Stimulated activated naive CD8-positive, alpha-beta T cell treated with anti-CD3 and anti-CD28 coated beads, Interleukin-15, amount 100 ng/mL, for 72 hours (primary cell): ENCODE data around the gene DOCK4.

Source experiments
- ATAC-seq: fragments of 150-1000 bp; cut with Tn5 transposase; 2 replicates; pipeline ENCODE4 v1.10.0; 2021; ENCODE audit warnings: mild to moderate bottlenecking, moderate library complexity
- DNase-seq, 2 donors: peaks; one replicate each; pipeline ENCODE4 v3.0.0; 2021 to 2022
- H3K27ac Mint-ChIP-seq, 2 donors: one replicate each; pipeline ENCODE4 v1.8.0; 2022; ENCODE audit warnings: mild to moderate bottlenecking in 2 of 2, mixed read lengths in 2 of 2, moderate library complexity in 2 of 2
- H3K27me3 Mint-ChIP-seq: one replicate; pipeline ENCODE4 v1.8.0; 2022; ENCODE audit warnings: mixed read lengths
- H3K4me1 Mint-ChIP-seq: one replicate; pipeline ENCODE4 v1.8.0; 2022; ENCODE audit warnings: mild to moderate bottlenecking, mixed read lengths
- H3K4me3 Mint-ChIP-seq, 2 donors: one replicate each; pipeline ENCODE4 v1.8.0; 2022; ENCODE audit warnings: mild to moderate bottlenecking in 2 of 2, mixed read lengths in 2 of 2, moderate library complexity in 1 of 2
- H3K9me3 Mint-ChIP-seq, 2 donors: one replicate each; pipeline ENCODE4 v1.8.0; 2022; ENCODE audit warnings: mixed read lengths in 2 of 2

Gene DOCK4

DNA sequence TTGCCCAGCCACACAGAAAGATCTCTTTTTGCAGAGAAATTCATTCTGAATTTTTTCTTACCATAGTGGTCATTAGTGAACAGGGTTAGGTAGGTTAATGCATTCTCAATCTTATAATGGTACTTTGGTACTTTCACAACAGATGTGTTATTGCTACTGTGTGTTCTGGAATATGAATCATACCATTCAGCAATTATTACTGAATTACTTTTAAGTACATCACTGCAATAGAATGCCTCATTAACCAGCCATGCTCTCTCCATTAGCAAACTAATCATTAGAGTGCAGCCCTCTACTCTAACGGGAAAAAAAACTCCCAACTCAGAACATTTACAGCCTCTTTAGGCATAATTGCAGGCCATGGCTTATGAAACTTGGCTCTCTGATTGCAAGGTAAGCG is 102.1 kb downstream of the DOCK4 start:
- Mint-ChIP-seq H3K4me3 (no peak overlapping the region), H3K4me1 (no peaks in the 10 kb centered on the region), H3K27me3 (peaks cover 15% of the 10 kb centered on the region), H3K9me3 (no peaks in the 10 kb centered on the region), H3K27ac (no peak overlapping the region)
- DNase-seq, result no peak
- no peak for ATAC-seq

GRCh38 chr7:112103246-112103645 is 103.0 kb downstream of the DOCK4 start:
- no peaks in the 10 kb centered on the region for H3K4me1 Mint-ChIP-seq
- peaks cover 15% of the 10 kb centered on the region for H3K27me3 Mint-ChIP-seq
- DNase-seq (no peak), ATAC-seq (no peak)
- H3K27ac Mint-ChIP-seq, result no peak overlapping the region
- no peak overlapping the region for H3K4me3 Mint-ChIP-seq
- H3K9me3 Mint-ChIP-seq, result no peaks in the 10 kb centered on the region

DNA sequence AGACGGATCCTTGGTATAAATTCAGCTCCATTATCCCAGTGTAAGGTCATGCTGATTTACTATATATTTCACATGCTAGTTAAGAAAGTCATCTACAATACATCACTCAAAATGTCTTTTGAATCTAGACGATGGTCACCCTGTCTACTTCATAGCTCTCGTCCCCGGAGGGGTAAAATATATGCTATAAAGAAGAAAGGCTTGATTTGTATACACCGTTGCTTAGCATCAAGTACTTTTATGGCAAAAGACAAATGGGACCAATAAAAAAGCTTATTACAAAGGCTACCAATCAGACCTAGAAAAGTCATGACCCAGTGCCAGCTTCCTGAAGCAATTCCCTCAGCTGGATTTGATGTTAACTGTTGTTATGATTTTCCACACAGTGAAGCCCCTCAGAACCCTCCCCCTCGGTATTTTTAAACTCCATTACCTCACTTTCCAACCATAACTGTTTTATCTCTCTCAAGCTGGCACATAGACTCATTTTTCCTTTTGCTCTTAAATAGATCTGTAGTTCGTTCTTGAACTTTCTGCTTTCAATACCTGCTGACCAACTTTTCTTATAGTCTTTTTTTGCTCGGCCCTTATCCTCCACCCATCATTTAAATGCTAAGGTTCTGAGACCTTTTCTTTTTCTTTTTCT is 104.9 kb downstream of the DOCK4 start:
- peaks cover 15% of the 10 kb centered on the region for H3K27me3 Mint-ChIP-seq
- no peaks in the 10 kb centered on the region for H3K4me1 Mint-ChIP-seq
- no peak overlapping the region for H3K27ac Mint-ChIP-seq
- ATAC-seq (no peak), DNase-seq (no peak)
- no peaks in the 10 kb centered on the region for H3K9me3 Mint-ChIP-seq
- H3K4me3 Mint-ChIP-seq, result no peak overlapping the region

DNA sequence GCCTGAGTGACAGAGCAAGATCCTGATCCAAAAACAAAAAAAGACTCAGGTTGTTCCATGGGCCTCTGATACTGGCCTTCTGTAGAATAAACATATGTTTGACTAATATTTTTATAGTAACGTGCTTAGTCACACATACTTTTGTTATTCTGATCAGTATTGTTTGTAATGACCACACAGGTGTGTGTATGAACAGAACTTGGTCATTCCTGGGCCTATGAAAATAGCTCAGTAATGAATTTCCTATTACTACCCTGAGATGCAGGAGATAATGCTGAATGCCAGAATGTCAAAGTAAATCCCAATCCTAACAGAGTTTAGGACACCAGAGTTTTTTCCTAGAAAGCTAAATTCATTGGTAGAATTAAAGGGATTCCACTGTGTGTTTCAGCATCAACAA is 108.7 kb downstream of the DOCK4 start:
- ATAC-seq, result no peak
- H3K4me1 Mint-ChIP-seq, result no peaks in the 10 kb centered on the region
- no peaks in the 10 kb centered on the region for H3K9me3 Mint-ChIP-seq
- H3K27me3 Mint-ChIP-seq, result peaks cover 2% of the 10 kb centered on the region
- no peak overlapping the region for H3K27ac Mint-ChIP-seq
- no peak overlapping the region for H3K4me3 Mint-ChIP-seq
- no peak for DNase-seq

GRCh38 chr7:112093409-112093808 is 112.8 kb downstream of the DOCK4 start:
- DNase-seq (no peak), ATAC-seq (no peak)
- Mint-ChIP-seq H3K27me3 (peaks cover 20% of the 10 kb centered on the region), H3K9me3 (no peaks in the 10 kb centered on the region), H3K4me3 (no peak overlapping the region), H3K27ac (no peak overlapping the region), H3K4me1 (no peaks in the 10 kb centered on the region)

GRCh38 chr7:112092709-112093395 is 113.3 kb downstream of the DOCK4 start:
- Mint-ChIP-seq H3K27ac (no peak overlapping the region), H3K9me3 (no peaks in the 10 kb centered on the region), H3K4me3 (no peak overlapping the region), H3K27me3 (peaks cover 23% of the 10 kb centered on the region), H3K4me1 (no peaks in the 10 kb centered on the region)
- ATAC-seq (no peak), DNase-seq (no peak)

GRCh38 chr7:112092306-112092705 is 113.9 kb downstream of the DOCK4 start:
- Mint-ChIP-seq H3K4me3 (no peak overlapping the region), H3K27ac (no peak overlapping the region), H3K9me3 (no peaks in the 10 kb centered on the region), H3K27me3 (peaks cover 28% of the 10 kb centered on the region), H3K4me1 (no peaks in the 10 kb centered on the region)
- DNase-seq, result no peak
- ATAC-seq, result no peak

DNA sequence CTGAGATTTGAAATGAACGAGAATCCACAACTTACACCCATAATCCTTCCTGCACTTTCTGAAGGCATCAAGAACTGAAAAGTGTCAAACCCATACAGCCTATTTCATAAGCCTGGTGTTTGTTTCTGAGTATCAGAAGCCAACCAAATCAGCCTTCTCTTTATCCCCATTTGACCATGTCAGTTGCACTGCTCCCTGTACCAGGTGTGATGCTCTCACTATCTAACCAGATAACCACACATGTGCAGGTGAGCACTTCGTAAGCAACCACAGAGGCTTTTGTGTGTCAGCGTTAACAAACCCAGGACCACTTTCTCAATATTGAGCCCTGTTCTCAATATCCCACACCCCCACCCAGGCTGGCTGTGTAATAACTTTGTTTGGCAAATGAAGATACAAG is 114.4 kb downstream of the DOCK4 start:
- Mint-ChIP-seq H3K4me1 (no peaks in the 10 kb centered on the region), H3K9me3 (no peaks in the 10 kb centered on the region), H3K4me3 (no peak overlapping the region), H3K27me3 (peaks cover 31% of the 10 kb centered on the region), H3K27ac (no peak overlapping the region)
- no peak for DNase-seq
- no peak for ATAC-seq

DNA sequence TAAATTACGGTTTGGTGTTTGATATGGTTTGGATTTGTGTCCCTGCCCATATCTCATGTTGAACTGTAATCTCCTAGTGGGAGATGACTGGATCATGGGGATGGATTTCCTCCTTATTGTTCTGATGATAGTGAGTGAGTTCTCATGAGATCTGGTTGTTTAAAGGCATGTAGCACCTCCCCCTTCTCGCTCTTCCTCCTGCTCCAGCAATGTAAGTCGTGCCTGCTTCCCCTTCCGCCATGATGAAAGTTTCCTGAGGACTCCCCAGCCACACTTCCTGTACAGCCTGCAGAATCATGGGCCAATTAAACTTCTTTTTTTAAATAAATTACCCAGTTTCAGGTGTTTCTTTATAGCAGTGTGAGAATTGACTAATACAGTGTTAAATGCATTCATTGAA is 116.6 kb downstream of the DOCK4 start:
- no peak overlapping the region for H3K4me3 Mint-ChIP-seq
- H3K4me1 Mint-ChIP-seq, result no peaks in the 10 kb centered on the region
- no peaks in the 10 kb centered on the region for H3K9me3 Mint-ChIP-seq
- peaks cover 36% of the 10 kb centered on the region for H3K27me3 Mint-ChIP-seq
- no peak overlapping the region for H3K27ac Mint-ChIP-seq
- DNase-seq (no peak), ATAC-seq (no peak)

GRCh38 chr7:112088484-112089016 is 117.6 kb downstream of the DOCK4 start:
- Mint-ChIP-seq H3K27me3 (peaks cover 36% of the 10 kb centered on the region), H3K4me3 (no peak overlapping the region)
- no peak for DNase-seq

DNA sequence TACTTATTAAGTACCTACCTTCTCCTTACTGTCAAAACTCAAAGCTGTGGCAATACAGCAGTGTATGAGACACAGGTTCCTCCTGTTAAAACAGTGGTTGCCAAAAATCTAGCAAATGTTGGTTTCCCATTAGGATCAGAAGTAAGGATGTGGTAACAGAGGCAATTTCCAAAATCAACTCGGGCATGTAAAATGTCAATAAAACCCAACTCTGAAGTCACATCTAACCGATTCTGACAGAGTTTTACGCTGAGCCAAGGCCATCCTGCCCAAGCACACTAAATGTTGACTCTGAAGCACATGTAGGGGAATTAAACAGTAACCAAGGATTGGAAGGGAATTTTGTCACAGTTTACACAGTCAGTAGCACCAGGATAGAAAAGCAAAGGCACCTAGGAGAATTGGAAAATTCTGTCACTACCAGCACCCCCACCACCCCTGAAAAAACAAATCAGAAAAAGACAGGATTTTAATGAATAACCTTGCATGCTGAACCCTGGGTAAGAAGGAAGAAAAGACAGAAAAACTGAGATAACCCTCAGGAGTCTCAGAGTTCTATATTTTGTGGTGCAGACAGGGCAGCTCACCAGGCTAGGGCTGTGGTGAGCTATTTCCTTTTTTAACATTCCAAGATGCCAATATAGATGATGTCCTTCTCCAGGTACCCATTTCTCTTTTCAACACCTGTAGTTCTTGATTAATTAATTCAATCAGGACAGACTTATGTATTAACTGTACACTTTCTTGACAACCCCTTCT is 119.5 kb downstream of the DOCK4 start:
- Mint-ChIP-seq H3K4me3 (no peak overlapping the region), H3K27ac (no peak overlapping the region), H3K27me3 (peaks cover 26% of the 10 kb centered on the region), H3K9me3 (no peaks in the 10 kb centered on the region), H3K4me1 (no peaks in the 10 kb centered on the region)
- no peak for ATAC-seq
- no peak for DNase-seq

More at GRCh38 chr7:112088484-112089016, 117.6 kb downstream of the DOCK4 start:
- no peak for ATAC-seq
- no peak overlapping the region for H3K27ac Mint-ChIP-seq
- no peaks in the 10 kb centered on the region for H3K9me3 Mint-ChIP-seq
- H3K4me1 Mint-ChIP-seq, result no peaks in the 10 kb centered on the region

DNA sequence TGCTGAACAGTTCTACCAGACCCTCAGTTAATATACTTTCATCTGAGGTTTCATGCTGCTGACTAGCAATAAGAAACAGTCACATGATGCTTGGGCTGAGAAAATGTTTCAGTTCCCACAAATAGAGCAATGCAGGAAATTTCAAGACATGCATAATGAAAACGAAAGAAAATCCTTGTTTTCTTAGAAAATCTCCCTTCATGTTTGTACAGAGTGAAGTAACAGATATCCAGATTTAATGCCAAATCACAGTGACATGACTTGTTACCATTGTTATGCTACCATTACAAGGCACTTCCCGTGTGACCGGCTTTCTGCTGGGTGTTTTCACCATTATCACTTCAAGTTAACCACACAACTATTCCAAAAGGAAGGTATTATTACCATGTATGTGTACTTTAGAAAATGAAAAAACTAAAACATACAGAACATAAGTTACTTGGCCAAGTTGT is 121.7 kb downstream of the DOCK4 start:
- DNase-seq (no peak), ATAC-seq (no peak)
- H3K4me3 Mint-ChIP-seq, result no peak overlapping the region
- peaks cover 8% of the 10 kb centered on the region for H3K4me1 Mint-ChIP-seq
- peaks cover 20% of the 10 kb centered on the region for H3K27me3 Mint-ChIP-seq
- H3K27ac Mint-ChIP-seq, result no peak overlapping the region
- no peaks in the 10 kb centered on the region for H3K9me3 Mint-ChIP-seq

GRCh38 chr7:112083776-112084355 is 122.3 kb downstream of the DOCK4 start:
- peaks cover 8% of the 10 kb centered on the region for H3K4me1 Mint-ChIP-seq
- ATAC-seq, result no peak
- H3K4me3 Mint-ChIP-seq, result no peak overlapping the region
- peaks cover 16% of the 10 kb centered on the region for H3K27me3 Mint-ChIP-seq
- no peak for DNase-seq
- no peaks in the 10 kb centered on the region for H3K9me3 Mint-ChIP-seq
- no peak overlapping the region for H3K27ac Mint-ChIP-seq

GRCh38 chr7:112082306-112082705 is 123.9 kb downstream of the DOCK4 start:
- H3K4me3 Mint-ChIP-seq, result no peak overlapping the region
- no peak for ATAC-seq
- H3K27me3 Mint-ChIP-seq, result peaks cover 8% of the 10 kb centered on the region
- peaks cover 8% of the 10 kb centered on the region for H3K4me1 Mint-ChIP-seq
- H3K27ac Mint-ChIP-seq, result no peak overlapping the region
- no peak for DNase-seq
- H3K9me3 Mint-ChIP-seq, result no peaks in the 10 kb centered on the region

DNA sequence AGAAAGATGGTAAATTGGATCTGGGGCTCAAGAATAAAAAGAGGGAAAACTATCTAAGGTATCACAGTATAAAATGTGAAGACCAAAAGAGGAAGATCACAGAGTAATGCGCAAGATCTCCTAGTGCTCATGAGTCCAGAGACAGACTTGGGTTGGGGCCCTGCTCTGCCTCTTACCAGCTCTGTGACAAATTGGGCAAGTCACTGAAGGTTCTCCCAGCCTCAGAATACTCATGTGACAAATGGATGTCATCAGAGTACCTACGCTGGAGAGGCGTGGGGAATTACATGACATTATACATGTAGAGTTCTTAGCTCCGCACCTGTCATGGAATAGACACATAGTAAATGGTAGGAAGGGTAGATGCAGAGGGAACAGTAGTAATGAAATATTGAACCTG is 124.4 kb downstream of the DOCK4 start:
- no peak overlapping the region for H3K27ac Mint-ChIP-seq
- H3K4me1 Mint-ChIP-seq, result peaks cover 8% of the 10 kb centered on the region
- no peaks in the 10 kb centered on the region for H3K9me3 Mint-ChIP-seq
- no peak overlapping the region for H3K4me3 Mint-ChIP-seq
- no peak for DNase-seq
- peaks cover 4% of the 10 kb centered on the region for H3K27me3 Mint-ChIP-seq
- no peak for ATAC-seq

DNA sequence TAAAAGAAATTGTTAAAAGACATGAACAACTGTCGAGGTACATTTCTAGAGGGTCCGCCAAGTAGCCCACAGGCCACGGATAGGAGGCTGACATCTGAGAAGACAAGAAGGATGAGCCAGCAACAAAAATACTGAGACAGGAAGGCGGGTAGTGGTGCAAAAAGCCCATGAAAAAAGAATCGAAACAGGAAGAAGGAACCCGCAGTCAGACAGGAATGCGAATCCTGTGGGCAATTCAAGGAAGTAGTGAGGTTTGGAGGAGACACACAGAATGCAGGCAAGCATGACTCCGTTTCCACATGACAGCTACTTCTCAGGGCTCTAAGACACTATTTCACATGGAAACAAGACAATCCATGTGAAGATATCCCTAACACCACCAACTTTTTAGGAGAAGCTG is 125.2 kb downstream of the DOCK4 start:
- DNase-seq (no peak), ATAC-seq (no peak)
- peak overlapping the region in 1 of 2 donors; percentile 3 for H3K4me3 Mint-ChIP-seq
- no peaks in the 10 kb centered on the region for H3K27me3 Mint-ChIP-seq
- H3K27ac Mint-ChIP-seq, result no peak overlapping the region
- H3K4me1 Mint-ChIP-seq, result peaks cover 8% of the 10 kb centered on the region
- no peaks in the 10 kb centered on the region for H3K9me3 Mint-ChIP-seq
